ENCODE results near the gene GSTP1. TPM values are rescaled to one million over a fixed set of nuclear protein-coding genes. Genes with fewer than 3 reads are reported as not detected.
A peak's percentile ranks its signal among the peaks of the same experiment; 100 is the strongest.

Gene GSTP1
- total and polyA plus RNA-seq, 9 of the 15 experiments (the other 6 are each of a cell fraction or from before 2014, with no cell fraction given), result 592 to 2,150 (median 1,204) TPM

DNA sequence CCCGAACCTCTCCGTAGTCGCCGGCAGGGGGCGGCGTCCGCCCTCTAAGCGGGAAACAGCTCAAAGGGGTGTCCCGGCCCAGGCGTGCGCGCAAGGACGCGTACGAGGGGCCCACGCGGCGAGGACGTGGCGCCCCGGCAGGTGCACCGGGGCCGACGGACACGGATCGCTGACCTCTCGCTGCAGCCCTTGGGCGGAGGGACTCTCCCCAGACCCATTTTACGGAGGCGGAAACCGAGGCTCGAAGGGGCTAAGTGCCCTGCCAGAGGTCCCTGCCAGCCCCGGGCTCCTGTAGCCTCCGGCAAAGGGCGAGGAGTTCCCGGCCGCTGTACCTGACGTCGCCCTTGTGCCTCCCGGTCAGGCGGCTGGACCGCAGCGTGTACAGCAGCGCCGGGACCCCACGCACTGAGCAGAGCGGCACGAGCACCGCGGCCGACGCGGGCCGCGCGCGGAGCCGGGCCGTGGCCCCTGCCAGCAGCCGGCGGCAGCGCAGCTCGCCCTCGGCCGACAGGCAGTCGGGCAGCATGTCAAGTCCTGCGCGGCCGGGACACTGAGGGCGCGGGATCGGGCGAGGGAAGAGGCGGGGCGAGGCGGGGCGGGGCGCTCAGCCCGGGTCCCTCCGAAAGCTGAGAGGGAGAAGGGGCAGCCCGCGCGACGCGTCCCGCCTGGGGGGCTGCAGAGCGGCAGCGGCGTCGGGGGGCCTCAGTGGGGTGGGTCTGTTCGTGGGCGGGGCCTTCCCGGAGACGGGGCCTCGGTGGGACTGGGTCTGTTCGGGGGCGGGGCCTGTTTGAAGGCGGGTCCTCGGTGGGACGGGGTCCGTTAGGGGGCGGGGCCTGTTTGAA, 46.0 kb downstream of the GSTP1 start, which contains the start of gene NUDT8 (continued):
- TF ChIP-seq, protein P1, sequence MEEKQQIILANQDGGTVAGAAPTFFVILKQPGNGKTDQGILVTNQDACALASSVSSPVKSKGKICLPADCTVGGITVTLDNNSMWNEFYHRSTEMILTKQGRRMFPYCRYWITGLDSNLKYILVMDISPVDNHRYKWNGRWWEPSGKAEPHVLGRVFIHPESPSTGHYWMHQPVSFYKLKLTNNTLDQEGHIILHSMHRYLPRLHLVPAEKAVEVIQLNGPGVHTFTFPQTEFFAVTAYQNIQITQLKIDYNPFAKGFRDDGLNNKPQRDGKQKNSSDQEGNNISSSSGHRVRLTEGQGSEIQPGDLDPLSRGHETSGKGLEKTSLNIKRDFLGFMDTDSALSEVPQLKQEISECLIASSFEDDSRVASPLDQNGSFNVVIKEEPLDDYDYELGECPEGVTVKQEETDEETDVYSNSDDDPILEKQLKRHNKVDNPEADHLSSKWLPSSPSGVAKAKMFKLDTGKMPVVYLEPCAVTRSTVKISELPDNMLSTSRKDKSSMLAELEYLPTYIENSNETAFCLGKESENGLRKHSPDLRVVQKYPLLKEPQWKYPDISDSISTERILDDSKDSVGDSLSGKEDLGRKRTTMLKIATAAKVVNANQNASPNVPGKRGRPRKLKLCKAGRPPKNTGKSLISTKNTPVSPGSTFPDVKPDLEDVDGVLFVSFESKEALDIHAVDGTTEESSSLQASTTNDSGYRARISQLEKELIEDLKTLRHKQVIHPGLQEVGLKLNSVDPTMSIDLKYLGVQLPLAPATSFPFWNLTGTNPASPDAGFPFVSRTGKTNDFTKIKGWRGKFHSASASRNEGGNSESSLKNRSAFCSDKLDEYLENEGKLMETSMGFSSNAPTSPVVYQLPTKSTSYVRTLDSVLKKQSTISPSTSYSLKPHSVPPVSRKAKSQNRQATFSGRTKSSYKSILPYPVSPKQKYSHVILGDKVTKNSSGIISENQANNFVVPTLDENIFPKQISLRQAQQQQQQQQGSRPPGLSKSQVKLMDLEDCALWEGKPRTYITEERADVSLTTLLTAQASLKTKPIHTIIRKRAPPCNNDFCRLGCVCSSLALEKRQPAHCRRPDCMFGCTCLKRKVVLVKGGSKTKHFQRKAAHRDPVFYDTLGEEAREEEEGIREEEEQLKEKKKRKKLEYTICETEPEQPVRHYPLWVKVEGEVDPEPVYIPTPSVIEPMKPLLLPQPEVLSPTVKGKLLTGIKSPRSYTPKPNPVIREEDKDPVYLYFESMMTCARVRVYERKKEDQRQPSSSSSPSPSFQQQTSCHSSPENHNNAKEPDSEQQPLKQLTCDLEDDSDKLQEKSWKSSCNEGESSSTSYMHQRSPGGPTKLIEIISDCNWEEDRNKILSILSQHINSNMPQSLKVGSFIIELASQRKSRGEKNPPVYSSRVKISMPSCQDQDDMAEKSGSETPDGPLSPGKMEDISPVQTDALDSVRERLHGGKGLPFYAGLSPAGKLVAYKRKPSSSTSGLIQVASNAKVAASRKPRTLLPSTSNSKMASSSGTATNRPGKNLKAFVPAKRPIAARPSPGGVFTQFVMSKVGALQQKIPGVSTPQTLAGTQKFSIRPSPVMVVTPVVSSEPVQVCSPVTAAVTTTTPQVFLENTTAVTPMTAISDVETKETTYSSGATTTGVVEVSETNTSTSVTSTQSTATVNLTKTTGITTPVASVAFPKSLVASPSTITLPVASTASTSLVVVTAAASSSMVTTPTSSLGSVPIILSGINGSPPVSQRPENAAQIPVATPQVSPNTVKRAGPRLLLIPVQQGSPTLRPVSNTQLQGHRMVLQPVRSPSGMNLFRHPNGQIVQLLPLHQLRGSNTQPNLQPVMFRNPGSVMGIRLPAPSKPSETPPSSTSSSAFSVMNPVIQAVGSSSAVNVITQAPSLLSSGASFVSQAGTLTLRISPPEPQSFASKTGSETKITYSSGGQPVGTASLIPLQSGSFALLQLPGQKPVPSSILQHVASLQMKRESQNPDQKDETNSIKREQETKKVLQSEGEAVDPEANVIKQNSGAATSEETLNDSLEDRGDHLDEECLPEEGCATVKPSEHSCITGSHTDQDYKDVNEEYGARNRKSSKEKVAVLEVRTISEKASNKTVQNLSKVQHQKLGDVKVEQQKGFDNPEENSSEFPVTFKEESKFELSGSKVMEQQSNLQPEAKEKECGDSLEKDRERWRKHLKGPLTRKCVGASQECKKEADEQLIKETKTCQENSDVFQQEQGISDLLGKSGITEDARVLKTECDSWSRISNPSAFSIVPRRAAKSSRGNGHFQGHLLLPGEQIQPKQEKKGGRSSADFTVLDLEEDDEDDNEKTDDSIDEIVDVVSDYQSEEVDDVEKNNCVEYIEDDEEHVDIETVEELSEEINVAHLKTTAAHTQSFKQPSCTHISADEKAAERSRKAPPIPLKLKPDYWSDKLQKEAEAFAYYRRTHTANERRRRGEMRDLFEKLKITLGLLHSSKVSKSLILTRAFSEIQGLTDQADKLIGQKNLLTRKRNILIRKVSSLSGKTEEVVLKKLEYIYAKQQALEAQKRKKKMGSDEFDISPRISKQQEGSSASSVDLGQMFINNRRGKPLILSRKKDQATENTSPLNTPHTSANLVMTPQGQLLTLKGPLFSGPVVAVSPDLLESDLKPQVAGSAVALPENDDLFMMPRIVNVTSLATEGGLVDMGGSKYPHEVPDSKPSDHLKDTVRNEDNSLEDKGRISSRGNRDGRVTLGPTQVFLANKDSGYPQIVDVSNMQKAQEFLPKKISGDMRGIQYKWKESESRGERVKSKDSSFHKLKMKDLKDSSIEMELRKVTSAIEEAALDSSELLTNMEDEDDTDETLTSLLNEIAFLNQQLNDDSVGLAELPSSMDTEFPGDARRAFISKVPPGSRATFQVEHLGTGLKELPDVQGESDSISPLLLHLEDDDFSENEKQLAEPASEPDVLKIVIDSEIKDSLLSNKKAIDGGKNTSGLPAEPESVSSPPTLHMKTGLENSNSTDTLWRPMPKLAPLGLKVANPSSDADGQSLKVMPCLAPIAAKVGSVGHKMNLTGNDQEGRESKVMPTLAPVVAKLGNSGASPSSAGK (IDR thresholded peaks at IDR 0.05), result peak; percentile 98
- TF ChIP-seq RBM22 (IDR thresholded peaks at IDR 0.05; ENCODE audit: low read depth, low read length, poor library complexity, severe bottlenecking), result no peak
- peak; percentile 91 for TF ChIP-seq CHD4 (IDR thresholded peaks at IDR 0.05; ENCODE audit: insufficient read depth, insufficient replicate concordance, low read depth, low read length, poor library complexity, severe bottlenecking)
- TF ChIP-seq CBFA2T3 (IDR thresholded peaks at IDR 0.05), result no peak
- peak; percentile 70; the same call in 1 of the 2 replicates for TF ChIP-seq PHF8 (IDR thresholded peaks at IDR 0.05; ENCODE audit: borderline replicate concordance, low read length)
- no peak for TF ChIP-seq RBM39 (optimal IDR thresholded peaks at IDR 0.05; ENCODE audit: low read depth, low read length)
- peak; percentile 71; the same call in 1 of the 2 replicates for TF ChIP-seq ELF2 (CRISPR knock-in tag; IDR thresholded peaks at IDR 0.05)
- no peak; the same call in 1 of the 2 replicates for TF ChIP-seq CREB1 (IDR thresholded peaks at IDR 0.05)
- TF ChIP-seq CREB1 (CRISPR knock-in tag; IDR thresholded peaks at IDR 0.05), result peak; percentile 66
- TF ChIP-seq SIN3A (IDR thresholded peaks at IDR 0.05; ENCODE audit: borderline replicate concordance in 2 of 2, control insufficient read depth in 1 of 2, low read depth in 2 of 2, low read length in 2 of 2), result 0 out of 4 replicates have a peak, but pooled peaks of 1 of the 2 experiments have one; percentile 12
- TF ChIP-seq, protein P2, sequence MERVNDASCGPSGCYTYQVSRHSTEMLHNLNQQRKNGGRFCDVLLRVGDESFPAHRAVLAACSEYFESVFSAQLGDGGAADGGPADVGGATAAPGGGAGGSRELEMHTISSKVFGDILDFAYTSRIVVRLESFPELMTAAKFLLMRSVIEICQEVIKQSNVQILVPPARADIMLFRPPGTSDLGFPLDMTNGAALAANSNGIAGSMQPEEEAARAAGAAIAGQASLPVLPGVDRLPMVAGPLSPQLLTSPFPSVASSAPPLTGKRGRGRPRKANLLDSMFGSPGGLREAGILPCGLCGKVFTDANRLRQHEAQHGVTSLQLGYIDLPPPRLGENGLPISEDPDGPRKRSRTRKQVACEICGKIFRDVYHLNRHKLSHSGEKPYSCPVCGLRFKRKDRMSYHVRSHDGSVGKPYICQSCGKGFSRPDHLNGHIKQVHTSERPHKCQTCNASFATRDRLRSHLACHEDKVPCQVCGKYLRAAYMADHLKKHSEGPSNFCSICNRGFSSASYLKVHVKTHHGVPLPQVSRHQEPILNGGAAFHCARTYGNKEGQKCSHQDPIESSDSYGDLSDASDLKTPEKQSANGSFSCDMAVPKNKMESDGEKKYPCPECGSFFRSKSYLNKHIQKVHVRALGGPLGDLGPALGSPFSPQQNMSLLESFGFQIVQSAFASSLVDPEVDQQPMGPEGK (CRISPR knock-in tag; IDR thresholded peaks at IDR 0.05; ENCODE audit: borderline replicate concordance), result no peak
